T47D (cell line): ENCODE results near the gene CRTC1.

Source experiments
- DNase-seq, 2 experiments: peaks; one replicate each; pipeline versions ENCODE4 v3.0.0 to v3.0.0-alpha.2; 2011 to 2012; ENCODE audit warnings: low read depth in 1 of 2, low spot score in 1 of 2
- JUND ChIP-seq: IDR thresholded peaks from 2 replicates; pipeline ENCODE4 v1.6.1; 2012; ENCODE audit warnings: low read depth
- in situ Hi-C: cut with HindIII; loops from 2 replicates; pipeline ENCODE4 v1.10.0; 2016; ENCODE audit warnings: low sequenced_read_pairs, low pct_unique_long_range_greater_than_20kb

CRTC1 gene

GRCh38 chr19:18735324-18735723 is 51.8 kb downstream of the CRTC1 start:
- in situ Hi-C loops: no loop called here
- TF ChIP-seq JUND: no peak

DNA sequence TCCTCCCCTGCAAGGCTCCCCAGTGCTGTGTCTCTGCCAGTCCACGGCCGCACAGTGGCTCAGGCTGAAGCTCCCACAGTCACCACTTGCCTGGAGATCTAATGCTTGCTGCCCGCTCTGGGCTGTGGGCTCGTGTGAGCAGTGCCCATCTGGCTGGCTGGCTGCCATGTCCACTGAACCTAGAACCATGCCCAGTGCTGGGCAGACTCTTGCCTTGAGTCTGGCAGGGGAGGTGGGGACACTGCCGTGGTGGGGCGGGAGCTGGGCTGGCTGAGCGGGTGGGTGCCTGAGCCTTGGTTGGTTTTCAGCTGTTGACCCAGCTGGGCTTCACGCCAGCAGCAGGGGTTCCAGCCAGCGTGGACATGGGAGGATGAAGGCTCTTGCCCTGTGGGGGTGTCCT is 52.3 kb downstream of the CRTC1 start:
- in situ Hi-C loops: no loop called here
- DNase-seq: no peak
- TF ChIP-seq JUND: no peak

More at GRCh38 chr19:18735324-18735723, 51.8 kb downstream of the CRTC1 start:
- DNase-seq: no peak

GRCh38 chr19:18736415-18737336 is 53.2 kb downstream of the CRTC1 start:
- in situ Hi-C loops: no loop called here
- DNase-seq: no peak
- TF ChIP-seq JUND: no peak

GRCh38 chr19:18737337-18737953 is 54.0 kb downstream of the CRTC1 start:
- no peak for DNase-seq
- in situ Hi-C loops: no loop called here
- TF ChIP-seq JUND: no peak

DNA sequence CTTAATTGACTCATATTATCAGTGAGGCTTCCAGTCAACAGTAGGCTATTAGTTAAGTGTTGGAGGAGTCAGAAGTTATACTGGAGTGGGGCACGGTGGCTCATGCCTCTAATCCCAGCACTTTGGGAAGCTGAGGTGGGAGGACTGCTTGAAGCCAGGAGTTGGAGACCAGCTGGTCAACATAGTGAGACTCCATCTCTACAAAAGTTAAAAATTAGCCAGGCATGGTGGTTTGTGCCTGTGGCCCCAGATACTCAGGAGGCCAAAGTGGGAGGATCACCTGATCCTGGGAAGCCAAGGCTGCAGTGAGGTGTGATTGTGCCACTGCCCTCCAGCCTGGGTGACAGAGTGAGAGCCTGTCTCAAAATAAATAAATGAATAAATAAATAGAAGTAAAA is 54.5 kb downstream of the CRTC1 start:
- no peak for TF ChIP-seq JUND
- DNase-seq: no peak
- in situ Hi-C loops: no loop called here

DNA sequence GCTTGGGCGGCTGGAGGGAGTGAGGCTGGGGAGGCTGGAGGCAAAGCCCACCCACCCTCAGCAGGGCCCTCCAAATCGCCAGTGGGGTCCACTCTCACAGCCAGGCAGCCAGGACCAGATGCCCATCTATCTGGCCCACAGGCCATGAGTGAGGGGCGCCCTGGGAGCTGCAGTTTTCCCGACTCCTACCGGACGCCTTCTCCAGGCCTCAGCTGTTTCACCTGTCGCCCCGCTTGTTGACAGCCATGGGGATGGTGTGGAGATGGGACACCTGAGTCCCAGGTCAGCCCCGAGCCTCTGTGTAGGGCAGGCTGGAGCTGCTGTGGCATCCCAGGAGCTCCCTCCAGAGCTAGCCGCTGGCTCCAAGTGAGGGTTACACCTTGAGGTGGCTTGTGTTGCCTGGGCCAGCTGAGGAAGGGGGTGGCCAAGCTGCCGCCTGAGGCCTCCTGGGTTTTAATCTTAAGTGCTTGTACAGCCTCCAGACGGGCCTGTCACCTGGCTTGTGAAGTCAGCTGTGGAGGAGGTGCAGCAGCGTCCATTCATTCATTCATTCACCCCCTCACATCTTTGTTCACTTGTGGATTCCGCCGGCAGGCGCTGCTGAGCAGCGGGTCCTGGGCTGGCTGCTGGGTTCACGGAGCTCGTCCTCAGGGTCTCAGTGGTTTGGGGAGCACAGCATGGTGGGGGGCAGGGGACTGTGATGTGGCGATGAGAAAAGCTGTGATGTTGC is 55.6 kb downstream of the CRTC1 start:
- DNase-seq: no peak
- TF ChIP-seq JUND: no peak
- in situ Hi-C loops: no loop called here

DNA sequence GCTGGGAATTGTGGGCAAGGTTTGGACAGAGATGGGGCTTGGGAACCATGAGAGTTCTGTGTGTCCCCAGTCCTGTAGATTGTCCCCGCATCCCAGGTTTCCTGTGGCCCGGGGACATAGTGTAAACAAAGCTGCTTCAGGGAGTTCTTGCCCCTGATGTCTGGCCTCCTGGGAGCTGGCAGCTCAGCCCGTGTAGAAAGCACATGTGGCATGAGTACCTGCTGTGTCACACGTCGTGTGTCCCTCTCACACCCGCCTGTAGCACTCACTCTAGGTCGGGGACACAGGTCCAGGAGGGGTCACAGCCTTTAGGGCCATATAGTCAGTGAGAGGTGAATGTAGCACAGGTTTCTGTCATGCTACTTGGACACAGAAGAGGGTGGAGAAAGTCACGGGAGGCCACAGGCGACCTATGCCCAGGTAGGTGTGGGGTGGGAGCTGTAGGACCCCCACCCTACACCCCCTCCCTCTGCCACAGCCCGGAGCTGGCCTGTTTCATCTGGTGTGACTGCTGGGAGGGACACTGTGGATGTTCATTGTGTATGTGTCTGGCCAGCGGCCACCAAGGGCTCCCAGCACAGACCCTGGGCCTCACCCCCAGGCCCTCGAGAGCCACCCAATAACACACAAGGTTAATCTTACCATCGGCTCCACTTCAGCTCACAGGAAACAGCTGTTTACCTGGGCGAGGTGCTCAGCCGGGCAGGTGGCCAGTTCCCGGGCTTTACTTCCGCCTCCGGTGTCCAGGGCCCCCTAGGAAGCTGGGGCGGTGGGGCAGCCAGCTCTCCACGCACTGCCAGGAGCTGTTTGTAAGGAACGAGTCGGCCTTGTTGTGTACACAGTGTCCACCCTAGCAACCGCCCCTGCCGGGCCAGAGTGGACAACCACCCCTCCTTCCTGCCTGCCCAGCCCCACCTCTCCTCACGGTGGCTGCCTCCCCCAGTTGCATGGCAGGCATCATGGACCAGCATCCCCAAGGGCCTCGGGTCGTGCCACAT is 57.9 kb downstream of the CRTC1 start:
- no peak for TF ChIP-seq JUND
- in situ Hi-C loops: no loop called here
- DNase-seq: peak; percentile 33 to 50

GRCh38 chr19:18742324-18742723 is 58.8 kb downstream of the CRTC1 start:
- in situ Hi-C loops: no loop called here
- DNase-seq: no peak

DNA sequence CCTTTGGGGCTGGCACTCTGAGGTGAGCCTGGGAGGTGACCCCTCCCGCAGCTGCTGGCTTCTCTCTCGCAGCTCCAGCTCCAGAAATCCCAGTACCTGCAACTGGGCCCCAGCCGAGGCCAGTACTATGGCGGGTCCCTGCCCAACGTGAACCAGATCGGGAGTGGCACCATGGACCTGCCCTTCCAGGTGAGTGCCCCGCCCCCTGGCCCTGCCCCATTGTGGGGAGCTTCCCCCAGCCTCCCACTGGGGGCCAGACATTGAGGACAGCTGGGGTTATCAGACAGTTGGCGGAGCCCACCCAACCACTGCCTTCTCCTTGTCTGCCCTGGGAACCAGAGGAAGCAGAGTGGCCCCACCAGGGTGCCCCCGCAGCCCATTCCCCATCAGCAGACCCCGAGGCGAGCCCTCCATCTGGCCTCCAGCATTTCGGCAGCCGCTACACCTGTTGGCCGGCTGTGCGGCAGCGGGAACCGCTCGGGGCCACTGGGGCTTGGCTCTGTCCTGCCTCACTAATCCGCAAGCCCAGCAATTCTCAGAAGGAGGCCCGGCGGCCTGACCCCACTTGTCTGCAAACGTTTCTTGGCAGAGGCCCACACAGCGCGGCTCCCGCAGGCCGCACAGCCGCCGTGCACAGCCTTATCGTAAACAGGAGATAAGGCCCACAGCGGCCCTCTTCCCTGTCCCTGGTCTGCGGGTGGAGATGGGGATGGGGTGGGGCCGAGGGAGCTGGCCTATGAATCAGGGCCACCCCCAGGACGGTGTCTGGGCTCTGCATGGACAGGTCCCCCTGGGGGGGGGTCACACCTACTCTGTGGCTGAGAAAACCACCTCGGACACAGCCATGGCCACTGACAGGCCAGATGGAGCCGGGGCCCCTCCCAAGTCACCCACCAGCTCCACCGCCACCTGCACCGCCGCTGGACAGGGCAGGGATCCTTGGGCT is 59.6 kb downstream of the CRTC1 start:
- no peak for TF ChIP-seq JUND
- in situ Hi-C loops: no loop called here
- no peak for DNase-seq

More at GRCh38 chr19:18742324-18742723, 58.8 kb downstream of the CRTC1 start:
- no peak for TF ChIP-seq JUND

DNA sequence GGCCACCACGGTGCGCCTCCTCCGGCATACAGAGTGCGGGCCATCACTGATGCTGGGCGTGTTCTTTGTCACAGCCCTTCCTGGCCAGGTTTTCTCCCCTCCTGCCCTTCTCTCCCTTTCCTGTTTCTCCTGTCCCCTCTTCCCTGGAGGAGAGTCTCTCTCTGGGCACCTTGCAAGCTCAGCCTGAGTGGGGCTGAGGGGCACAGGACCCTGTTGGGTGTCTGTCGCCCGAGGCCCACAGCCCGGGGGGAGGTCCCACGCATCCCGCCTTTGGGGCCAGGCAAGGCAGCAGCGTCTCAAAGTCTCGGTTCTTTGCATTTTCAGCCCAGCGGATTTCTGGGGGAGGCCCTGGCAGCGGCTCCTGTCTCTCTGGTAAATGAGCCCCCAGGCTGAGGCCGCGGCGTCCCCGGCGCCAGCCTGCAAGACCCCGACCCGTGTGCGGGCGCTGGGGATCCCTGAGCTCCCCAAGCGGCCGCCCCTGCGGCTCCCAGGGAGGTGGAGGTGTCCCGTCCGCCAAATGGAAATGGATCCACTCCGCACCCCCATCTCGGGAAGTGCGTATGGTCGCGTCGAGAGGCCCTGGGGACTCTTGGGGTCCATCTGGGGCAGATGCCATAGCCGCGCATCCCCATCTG is 60.4 kb downstream of the CRTC1 start:
- in situ Hi-C loops: no loop called here
- TF ChIP-seq JUND: no peak
- DNase-seq: no peak
